Prostate gland (tissue), 2 donors: ENCODE results near the gene GATA6. TPM values are rescaled to one million over a fixed set of nuclear protein-coding genes. Genes with fewer than 3 reads are reported as not detected.

Source experiments
- DNase-seq: peaks from one replicate; pipeline ENCODE4 v3.0.0-alpha.2; 2019; ENCODE audit warnings: low spot score
- H3K27ac ChIP-seq, 2 donors: fragments of 200-600 bp; sonication (generic); 2 replicates each; pipeline ENCODE4 v1.5.1; 2017 to 2019
- H3K27me3 ChIP-seq: fragments of 200-600 bp; sonication (generic); replicated peaks from 2 replicates; pipeline ENCODE4 v1.5.1; 2019; ENCODE audit not compliant: insufficient read depth
- H3K36me3 ChIP-seq, 2 donors: fragments of 200-600 bp; sonication (generic); 1 replicate in 1 of 2; 2 replicates in 1 of 2; pipeline versions ENCODE4 v1.5.1 to v1.8.1; 2017 to 2019
- H3K4me1 ChIP-seq: fragments of 200-600 bp; sonication (generic); replicated peaks from 2 replicates; pipeline ENCODE4 v1.5.1; 2019
- H3K4me3 ChIP-seq, 2 donors: fragments of 200-600 bp; sonication (generic); 2 replicates each; pipeline ENCODE4 v1.5.1; 2017 to 2019
- H3K9me3 ChIP-seq: fragments of 200-600 bp; sonication (generic); 2 replicates; pipeline ENCODE4 v1.5.1; 2017
- CTCF ChIP-seq, 4 experiments: fragments of 200-600 bp in 2 of 4; fragments of 450-650 bp in 2 of 4; sonication (generic) in 2 of 4; IDR thresholded peaks; 1 replicate in 3 of 4; 2 replicates in 1 of 4; pipeline ENCODE4 v1.5.1; 2016 to 2019; ENCODE audit warnings: antibody characterized with exemption in 4 of 4, mild to moderate bottlenecking in 2 of 4, moderate library complexity in 2 of 4
- POLR2A ChIP-seq: fragments of 450-650 bp; IDR thresholded peaks from one replicate; pipeline ENCODE4 v1.6.1; 2016; ENCODE audit warnings: antibody characterized with exemption, mild to moderate bottlenecking
- POLR2AphosphoS5 ChIP-seq: sonication (generic); formaldehyde crosslinking; IDR thresholded peaks from one replicate; pipeline ENCODE4 v1.6.1; 2017; ENCODE audit warnings: antibody characterized with exemption
- WGBS: methylation state at CpG from one replicate; pipeline ENCODE4 v1.1.5; 2018; 5-methylcytosine and 5-hydroxymethylcytosine counted together
- intact Hi-C: fragments of 100-400 bp; cut with DNase I; formaldehyde crosslinking; loops from one replicate; pipeline ENCODE4 v1.14.2; 2022
- small RNA-seq, 2 donors: library from RNA; depleted of rRNA; stranded (forward); fragments of <200 nt; gene quantifications; one replicate each; pipeline ENCODE3, GENCODE V24; 2016
- total RNA-seq, 2 donors: library from RNA; depleted of rRNA; stranded (reverse); fragments of >200 nt; gene quantifications; one replicate each; pipeline ENCODE4 v1.1.0, GENCODE V29; 2016

Gene GATA6
- total RNA-seq, 2 donors from 2014 or later: 9.8 to 49.0 TPM

GRCh38 chr18:22238681-22239080 is 69.3 kb downstream of the GATA6 start:
- Histone ChIP-seq H3K27me3 (no peaks in the 10 kb centered on the region), H3K4me1 (no peaks in the 10 kb centered on the region), H3K27ac (no peak overlapping the region), H3K9me3 (no peaks in the 10 kb centered on the region), H3K36me3 (no peaks in the 10 kb centered on the region), H3K4me3 (no peak overlapping the region)
- WGBS: 78% methylated on average over 6 of the region's 6 CpGs
- intact Hi-C loops: no loop called here
- DNase-seq: no peak
- no peak for TF ChIP-seq CTCF (IDR thresholded peaks at IDR 0.05)
- TF ChIP-seq POLR2A: no peak
- TF ChIP-seq POLR2AphosphoS5: no peak

GRCh38 chr18:22241921-22242361 is 72.6 kb downstream of the GATA6 start:
- no peaks in the 10 kb centered on the region for H3K4me1 ChIP-seq
- 33% methylated on average over 6 of the region's 6 CpGs for WGBS
- no peak overlapping the region for H3K4me3 ChIP-seq
- intact Hi-C loops: no loop called here
- H3K9me3 ChIP-seq: no peaks in the 10 kb centered on the region
- no peak overlapping the region for H3K27ac ChIP-seq
- no peak for TF ChIP-seq CTCF (IDR thresholded peaks at IDR 0.05)
- TF ChIP-seq POLR2AphosphoS5: peak; percentile 57
- no peaks in the 10 kb centered on the region for H3K27me3 ChIP-seq
- DNase-seq: peak; percentile 59
- no peaks in the 10 kb centered on the region for H3K36me3 ChIP-seq

GRCh38 chr18:22243513-22243912 is 74.1 kb downstream of the GATA6 start:
- intact Hi-C loops: no loop called here
- Histone ChIP-seq H3K9me3 (no peaks in the 10 kb centered on the region), H3K27ac (no peak overlapping the region), H3K4me1 (no peaks in the 10 kb centered on the region), H3K27me3 (no peaks in the 10 kb centered on the region), H3K36me3 (no peaks in the 10 kb centered on the region), H3K4me3 (no peak overlapping the region)
- no peak for TF ChIP-seq POLR2A
- TF ChIP-seq CTCF (IDR thresholded peaks at IDR 0.05): no peak
- TF ChIP-seq POLR2AphosphoS5: no peak
- WGBS: 51% methylated on average over 3 of the region's 3 CpGs
- no peak for DNase-seq

- Histone ChIP-seq H3K4me1 (no peaks in the 10 kb centered on the region), H3K27me3 (no peaks in the 10 kb centered on the region), H3K9me3 (no peaks in the 10 kb centered on the region), H3K4me3 (no peak overlapping the region), H3K27ac (no peak overlapping the region), H3K36me3 (no peaks in the 10 kb centered on the region)
- intact Hi-C loops: no loop called here
- DNase-seq: no peak
- WGBS: 57% methylated on average over 4 of the region's 4 CpGs
- TF ChIP-seq CTCF (IDR thresholded peaks at IDR 0.05) (no peak), POLR2A (no peak), POLR2AphosphoS5 (no peak)
Measured at GRCh38 chr18:22250026-22250425, 80.6 kb downstream of the GATA6 start.

- no peak for TF ChIP-seq POLR2A
- TF ChIP-seq CTCF (IDR thresholded peaks at IDR 0.05): no peak
- TF ChIP-seq POLR2AphosphoS5: no peak
- 44% methylated on average over 8 of the region's 8 CpGs for WGBS
- no peak overlapping the region for H3K27ac ChIP-seq
- DNase-seq: no peak
- no peaks in the 10 kb centered on the region for H3K27me3 ChIP-seq
- H3K4me3 ChIP-seq: no peak overlapping the region
- H3K4me1 ChIP-seq: no peaks in the 10 kb centered on the region
- no peaks in the 10 kb centered on the region for H3K9me3 ChIP-seq
- intact Hi-C loops: no loop called here
- no peaks in the 10 kb centered on the region for H3K36me3 ChIP-seq
Measured at GRCh38 chr18:22250591-22250996, 81.2 kb downstream of the GATA6 start.

Small RNA genes within 50 kb of the gene (small RNA-seq; reads per million reads assigned to genes)
- gene RNU6-702P (0 reads per million in 2 donors), gene RNU6ATAC20P (0 reads per million in 2 donors)

Other genes with a start within 250 kb of the GATA6 start
- gene CTAGE1, start 248.3 kb downstream of the GATA6 start, total RNA-seq: under 1 TPM in 1 of 2 donors, not detected in 1; 0.80 TPM